HG03460 (cell line): Measurements from ENCODE around the gene GPM6B.

Source experiments
- ATAC-seq: cut with Tn5 transposase; IDR thresholded peaks from one replicate; pipeline ENCODE4 v1.9.1; 2021; ENCODE audit not compliant: unreplicated experiment

The GPM6B gene

GRCh38 chrX:13825178-13825762, 8.4 kb upstream of the GPM6B start:
- no peak for ATAC-seq

GRCh38 chrX:13824746-13825145, 7.9 kb upstream of the GPM6B start:
- ATAC-seq, result no peak

GRCh38 chrX:13821738-13822137, 4.8 kb upstream of the GPM6B start:
- ATAC-seq, result no peak

- no peak for ATAC-seq
These were observed 717 bp downstream of the GPM6B start for GRCh38 chrX:13816176-13816575.

GRCh38 chrX:13815664-13816063, 1.2 kb downstream of the GPM6B start:
- ATAC-seq, result no peak

- ATAC-seq, result no peak
These were observed 8.0 kb downstream of the GPM6B start for GRCh38 chrX:13808865-13809264.

GRCh38 chrX:13808293-13808692, 8.6 kb downstream of the GPM6B start:
- no peak for ATAC-seq

- ATAC-seq, result no peak
These were observed 11.7 kb downstream of the GPM6B start for GRCh38 chrX:13805241-13805640.

- ATAC-seq, result no peak
These were observed 13.8 kb downstream of the GPM6B start for GRCh38 chrX:13803116-13803515.

GRCh38 chrX:13798184-13798583, 18.7 kb downstream of the GPM6B start:
- ATAC-seq, result no peak

GRCh38 chrX:13797512-13797911, 19.4 kb downstream of the GPM6B start:
- no peak for ATAC-seq

- ATAC-seq, result no peak
These were observed 22.5 kb downstream of the GPM6B start for GRCh38 chrX:13794417-13794816.

- ATAC-seq, result no peak
These were observed 23.0 kb downstream of the GPM6B start for GRCh38 chrX:13793897-13794296.

GRCh38 chrX:13791559-13791958, 25.3 kb downstream of the GPM6B start:
- no peak for ATAC-seq

GRCh38 chrX:13791145-13791544, 25.7 kb downstream of the GPM6B start:
- no peak for ATAC-seq

GRCh38 chrX:13790206-13791131, 26.4 kb downstream of the GPM6B start:
- no peak for ATAC-seq

- ATAC-seq, result no peak
These were observed 30.8 kb downstream of the GPM6B start for GRCh38 chrX:13786048-13786447.

GRCh38 chrX:13780868-13781427, 35.9 kb downstream of the GPM6B start:
- ATAC-seq, result no peak

GRCh38 chrX:13778916-13779315, 38.0 kb downstream of the GPM6B start:
- no peak for ATAC-seq

- ATAC-seq, result no peak
These were observed 40.5 kb downstream of the GPM6B start for GRCh38 chrX:13776387-13776786.

- ATAC-seq, result no peak
These were observed 41.1 kb downstream of the GPM6B start for GRCh38 chrX:13775837-13776236.

GRCh38 chrX:13774696-13775095, 42.2 kb downstream of the GPM6B start:
- no peak for ATAC-seq
